Measurements from ENCODE around the gene TBCD.

GRCh38 chr17:82805254-82805653, 53.4 kb downstream of the TBCD start:
- TF ChIP-seq CTCF (IDR thresholded peaks at IDR 0.05; ENCODE audit: low read depth, low read length) (no peak), EZH2phosphoT487 (IDR thresholded peaks at IDR 0.05; ENCODE audit: low read depth) (no peak)

All from OCI-LY3 (cell line).